ENCODE measurements around the gene ZDHHC24.
A peak's percentile ranks its signal among the peaks of the same experiment; 100 is the strongest.
"Not testable (repeated sequence)": the region's sequence is repeated elsewhere in the genome, so short reads cannot be mapped to it uniquely, and the experiment has no call there.

The ZDHHC24 gene

GRCh38 chr11:66554602-66555001 lies 8.8 kb upstream of the ZDHHC24 start:
- Histone ChIP-seq H3K9me3 (ENCODE audit: insufficient read depth, low read depth, low read length) (no peaks in the 10 kb centered on the region), H3K4me3 (ENCODE audit: low read length) (no peak overlapping the region), H3K27me3 (ENCODE audit: insufficient read depth, low read length) (no peaks in the 10 kb centered on the region), H3K4me1 (ENCODE audit: insufficient read depth, low read length) (no peaks in the 10 kb centered on the region), H3K9ac (ENCODE audit: low read depth, low read length) (no peak overlapping the region), H3K36me3 (ENCODE audit: insufficient read depth, low read depth, low read length) (peaks cover 33% of the 10 kb centered on the region), H3K27ac (ENCODE audit: low read length) (no peak overlapping the region)

- peaks cover 8% of the 10 kb centered on the region; the same call in 1 of the 2 replicates for H3K36me3 ChIP-seq (ENCODE audit: insufficient read depth, low read depth, low read length)
- H3K9me3 ChIP-seq (ENCODE audit: insufficient read depth, low read depth, low read length), result no peaks in the 10 kb centered on the region
- peaks cover 6% of the 10 kb centered on the region; the same call in 1 of the 2 replicates for H3K4me1 ChIP-seq (ENCODE audit: insufficient read depth, low read length)
- H3K9ac ChIP-seq (ENCODE audit: low read depth, low read length), result no peak overlapping the region
- H3K27me3 ChIP-seq (ENCODE audit: insufficient read depth, low read length), result no peaks in the 10 kb centered on the region
- H3K4me3 ChIP-seq (ENCODE audit: low read length), result no peak overlapping the region
- no peak overlapping the region for H3K27ac ChIP-seq (ENCODE audit: low read length)
Measured at GRCh38 chr11:66550887-66551286, 5.0 kb upstream of the ZDHHC24 start.

GRCh38 chr11:66549696-66550095 lies 3.8 kb upstream of the ZDHHC24 start:
- no peaks in the 10 kb centered on the region for H3K9me3 ChIP-seq (ENCODE audit: insufficient read depth, low read depth, low read length)

GRCh38 chr11:66548774-66549630 lies 3.2 kb upstream of the ZDHHC24 start:
- no peak overlapping the region for H3K9ac ChIP-seq (ENCODE audit: low read depth, low read length)
- peaks cover 8% of the 10 kb centered on the region for H3K4me1 ChIP-seq (ENCODE audit: insufficient read depth, low read length)
- H3K9me3 ChIP-seq (ENCODE audit: insufficient read depth, low read depth, low read length), result no peaks in the 10 kb centered on the region
- H3K4me3 ChIP-seq (ENCODE audit: low read length), result peak overlapping the region; percentile 2; the same call in 1 of the 2 replicates
- H3K36me3 ChIP-seq (ENCODE audit: insufficient read depth, low read depth, low read length), result no peaks in the 10 kb centered on the region
- no peak overlapping the region for H3K27ac ChIP-seq (ENCODE audit: low read length)
- H3K27me3 ChIP-seq (ENCODE audit: insufficient read depth, low read length), result no peaks in the 10 kb centered on the region

More at GRCh38 chr11:66549696-66550095, 3.8 kb upstream of the ZDHHC24 start:
- Histone ChIP-seq H3K4me3 (ENCODE audit: low read length) (no peak overlapping the region), H3K27me3 (ENCODE audit: insufficient read depth, low read length) (no peaks in the 10 kb centered on the region), H3K27ac (ENCODE audit: low read length) (no peak overlapping the region), H3K4me1 (ENCODE audit: insufficient read depth, low read length) (peaks cover 6% of the 10 kb centered on the region; the same call in 1 of the 2 replicates), H3K9ac (ENCODE audit: low read depth, low read length) (no peak overlapping the region), H3K36me3 (ENCODE audit: insufficient read depth, low read depth, low read length) (no peaks in the 10 kb centered on the region)

- Histone ChIP-seq H3K27ac (ENCODE audit: low read length) (no peak overlapping the region), H3K27me3 (ENCODE audit: insufficient read depth, low read length) (no peaks in the 10 kb centered on the region), H3K36me3 (ENCODE audit: insufficient read depth, low read depth, low read length) (no peaks in the 10 kb centered on the region), H3K4me3 (ENCODE audit: low read length) (peak overlapping the region; percentile 77), H3K9ac (ENCODE audit: low read depth, low read length) (peak overlapping the region; percentile 53; the same call in 1 of the 2 replicates), H3K4me1 (ENCODE audit: insufficient read depth, low read length) (peaks cover 12% of the 10 kb centered on the region), H3K9me3 (ENCODE audit: insufficient read depth, low read depth, low read length) (no peaks in the 10 kb centered on the region)
Measured at GRCh38 chr11:66548041-66548440, 2.2 kb upstream of the ZDHHC24 start.

GRCh38 chr11:66547662-66548009 lies 1.8 kb upstream of the ZDHHC24 start:
- peak overlapping the region; percentile 77 for H3K4me3 ChIP-seq (ENCODE audit: low read length)
- no peaks in the 10 kb centered on the region for H3K27me3 ChIP-seq (ENCODE audit: insufficient read depth, low read length)
- peak overlapping the region; percentile 53; the same call in 1 of the 2 replicates for H3K9ac ChIP-seq (ENCODE audit: low read depth, low read length)
- peaks cover 12% of the 10 kb centered on the region for H3K4me1 ChIP-seq (ENCODE audit: insufficient read depth, low read length)
- H3K27ac ChIP-seq (ENCODE audit: low read length), result no peak overlapping the region
- no peaks in the 10 kb centered on the region for H3K36me3 ChIP-seq (ENCODE audit: insufficient read depth, low read depth, low read length)
- no peaks in the 10 kb centered on the region for H3K9me3 ChIP-seq (ENCODE audit: insufficient read depth, low read depth, low read length)

- Histone ChIP-seq H3K4me1 (ENCODE audit: insufficient read depth, low read length) (peaks cover 12% of the 10 kb centered on the region), H3K4me3 (ENCODE audit: low read length) (peak overlapping the region; percentile 77), H3K9ac (ENCODE audit: low read depth, low read length) (peak overlapping the region; percentile 53; the same call in 1 of the 2 replicates), H3K36me3 (ENCODE audit: insufficient read depth, low read depth, low read length) (no peaks in the 10 kb centered on the region), H3K9me3 (ENCODE audit: insufficient read depth, low read depth, low read length) (no peaks in the 10 kb centered on the region), H3K27me3 (ENCODE audit: insufficient read depth, low read length) (no peaks in the 10 kb centered on the region), H3K27ac (ENCODE audit: low read length) (no peak overlapping the region)
Measured at GRCh38 chr11:66546966-66547661, 1.3 kb upstream of the ZDHHC24 start.

GRCh38 chr11:66546368-66546965 lies 619 bp upstream of the ZDHHC24 start, which contains the start of gene ACTN3:
ACTN3 (plus strand) TSS chr11:66546903; CDS start chr11:66546938, 35 bp downstream.
- Histone ChIP-seq H3K9me3 (ENCODE audit: insufficient read depth, low read depth, low read length) (no peaks in the 10 kb centered on the region), H3K9ac (ENCODE audit: low read depth, low read length) (peak within 1 kb of the TSS; percentile 77; the same call in 1 of the 2 replicates), H3K27ac (ENCODE audit: low read length) (peak within 1 kb of the TSS; percentile 26), H3K4me3 (ENCODE audit: low read length) (peak within 1 kb of the TSS; percentile 77), H3K36me3 (ENCODE audit: insufficient read depth, low read depth, low read length) (no peaks in the 10 kb centered on the region), H3K4me1 (ENCODE audit: insufficient read depth, low read length) (peaks cover 12% of the 10 kb centered on the region), H3K27me3 (ENCODE audit: insufficient read depth, low read length) (no peaks in the 10 kb centered on the region)

- H3K9me3 ChIP-seq (ENCODE audit: insufficient read depth, low read depth, low read length); H3K27ac ChIP-seq (ENCODE audit: low read length); H3K27me3 ChIP-seq (ENCODE audit: insufficient read depth, low read length); H3K36me3 ChIP-seq (ENCODE audit: insufficient read depth, low read depth, low read length): not testable (repeated sequence)
- peak overlapping the region; percentile 77 for H3K4me3 ChIP-seq (ENCODE audit: low read length)
- peak overlapping the region; percentile 75; the same call in 1 of the 2 replicates for H3K9ac ChIP-seq (ENCODE audit: low read depth, low read length)
- H3K4me1 ChIP-seq (ENCODE audit: insufficient read depth, low read length), result peaks cover 12% of the 10 kb centered on the region
Measured at GRCh38 chr11:66544952-66545351, 896 bp downstream of the ZDHHC24 start.

GRCh38 chr11:66543263-66544107 lies 2.4 kb downstream of the ZDHHC24 start:
- Histone ChIP-seq H3K27ac (ENCODE audit: low read length) (no peak overlapping the region), H3K27me3 (ENCODE audit: insufficient read depth, low read length) (no peaks in the 10 kb centered on the region), H3K9me3 (ENCODE audit: insufficient read depth, low read depth, low read length) (no peaks in the 10 kb centered on the region), H3K9ac (ENCODE audit: low read depth, low read length) (peak overlapping the region; percentile 24; the same call in 1 of the 2 replicates), H3K4me3 (ENCODE audit: low read length) (peak overlapping the region; percentile 29; the same call in 1 of the 2 replicates), H3K4me1 (ENCODE audit: insufficient read depth, low read length) (peaks cover 17% of the 10 kb centered on the region), H3K36me3 (ENCODE audit: insufficient read depth, low read depth, low read length) (no peaks in the 10 kb centered on the region)

- no peak overlapping the region for H3K4me3 ChIP-seq (ENCODE audit: low read length)
- peaks cover 11% of the 10 kb centered on the region for H3K4me1 ChIP-seq (ENCODE audit: insufficient read depth, low read length)
- H3K27me3 ChIP-seq (ENCODE audit: insufficient read depth, low read length), result no peaks in the 10 kb centered on the region
- H3K27ac ChIP-seq (ENCODE audit: low read length), result no peak overlapping the region
- no peaks in the 10 kb centered on the region for H3K9me3 ChIP-seq (ENCODE audit: insufficient read depth, low read depth, low read length)
- no peaks in the 10 kb centered on the region for H3K36me3 ChIP-seq (ENCODE audit: insufficient read depth, low read depth, low read length)
- H3K9ac ChIP-seq (ENCODE audit: low read depth, low read length), result no peak overlapping the region
Measured at GRCh38 chr11:66542362-66542761, 3.5 kb downstream of the ZDHHC24 start.
